ENCODE measurements around the gene CKS1B. TPM values are rescaled to one million over a fixed set of nuclear protein-coding genes. Genes with fewer than 3 reads are reported as not detected.

Gene CKS1B
- total and polyA plus RNA-seq, 9 of the 15 experiments (the other 6 are each of a cell fraction or from before 2014, with no cell fraction given): 215 to 1,103 (median 460) TPM

DNA sequence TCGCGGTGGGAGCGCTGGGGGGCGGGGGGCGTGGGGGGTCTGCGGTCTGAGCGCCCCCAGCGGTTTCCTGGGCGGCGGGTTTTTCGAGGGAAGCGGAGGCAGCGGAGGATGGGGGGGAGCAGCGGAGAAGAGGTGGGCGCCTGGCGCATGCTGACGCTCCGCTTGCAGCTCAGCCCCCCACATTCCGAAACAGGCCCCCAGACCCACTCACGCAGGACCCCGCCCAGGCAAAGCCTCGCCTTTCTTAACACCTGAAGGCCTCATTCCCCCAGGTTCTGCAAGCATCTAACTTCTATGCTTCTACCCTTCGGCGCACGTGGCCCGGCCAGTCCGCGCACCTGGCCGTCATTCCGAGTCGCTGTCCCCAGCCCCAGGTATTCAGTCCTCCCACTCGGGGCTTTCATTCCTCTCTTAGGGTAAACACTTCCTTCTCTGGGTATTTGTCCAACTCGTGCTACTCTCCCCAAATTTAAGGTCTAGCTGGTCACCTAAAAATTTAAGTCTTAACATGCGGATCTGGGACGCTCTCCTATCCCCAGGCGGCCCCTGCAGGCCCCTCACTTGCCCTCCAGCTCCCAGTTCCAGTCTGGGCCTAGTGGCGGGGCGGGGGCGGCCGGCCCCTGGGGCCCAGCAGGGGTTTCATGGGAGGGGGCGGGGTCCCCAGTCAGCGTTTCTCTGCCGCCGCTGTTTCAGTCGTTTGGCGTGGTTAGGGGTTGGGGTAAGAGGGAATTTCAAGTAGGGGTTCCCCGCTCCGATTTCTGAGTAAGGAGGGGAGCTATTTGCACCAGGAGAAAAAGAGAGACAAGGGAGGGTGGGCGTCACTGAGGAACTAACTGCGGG is 25.3 kb downstream of the CKS1B start (continued):
- TF ChIP-seq, protein P1, sequence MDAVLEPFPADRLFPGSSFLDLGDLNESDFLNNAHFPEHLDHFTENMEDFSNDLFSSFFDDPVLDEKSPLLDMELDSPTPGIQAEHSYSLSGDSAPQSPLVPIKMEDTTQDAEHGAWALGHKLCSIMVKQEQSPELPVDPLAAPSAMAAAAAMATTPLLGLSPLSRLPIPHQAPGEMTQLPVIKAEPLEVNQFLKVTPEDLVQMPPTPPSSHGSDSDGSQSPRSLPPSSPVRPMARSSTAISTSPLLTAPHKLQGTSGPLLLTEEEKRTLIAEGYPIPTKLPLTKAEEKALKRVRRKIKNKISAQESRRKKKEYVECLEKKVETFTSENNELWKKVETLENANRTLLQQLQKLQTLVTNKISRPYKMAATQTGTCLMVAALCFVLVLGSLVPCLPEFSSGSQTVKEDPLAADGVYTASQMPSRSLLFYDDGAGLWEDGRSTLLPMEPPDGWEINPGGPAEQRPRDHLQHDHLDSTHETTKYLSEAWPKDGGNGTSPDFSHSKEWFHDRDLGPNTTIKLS (IDR thresholded peaks at IDR 0.05; ENCODE audit: borderline replicate concordance, low read depth): no peak
- TF ChIP-seq ZNF395 (CRISPR knock-in tag; IDR thresholded peaks at IDR 0.05) (0 out of 2 replicates have a peak, but pooled peaks have one; percentile 31), CC2D1A (IDR thresholded peaks at IDR 0.05) (no peak)

DNA sequence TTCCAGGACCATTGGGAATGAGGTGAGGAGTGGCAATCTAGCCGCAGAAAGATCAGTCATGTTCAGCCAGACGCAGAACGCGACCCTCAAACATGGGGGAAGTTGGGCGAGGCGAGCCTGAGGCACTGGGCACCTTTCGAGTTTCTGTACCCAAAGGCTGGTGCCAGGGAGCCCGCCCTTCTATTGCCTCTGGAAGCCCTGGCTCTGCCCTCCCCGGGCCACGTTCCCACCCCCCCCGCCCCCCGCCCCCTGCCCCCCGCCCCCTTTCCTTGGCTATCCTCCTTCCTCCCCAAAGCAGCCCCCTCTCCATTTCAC is 25.9 kb downstream of the CKS1B start:
- Histone ChIP-seq H3K4me3 (peak overlapping the region; percentile 71), H3K27me3 (ENCODE audit: control insufficient read depth in 2 of 2, insufficient read depth in 2 of 2, low read length in 2 of 2) (no peaks in the 10 kb centered on the region), H3K4me1 (replicated peaks in 1 of 2; ENCODE audit: control insufficient read depth in 2 of 2, insufficient read depth in 2 of 2, low read length in 2 of 2) (peaks cover 32 to 60% of the 10 kb centered on the region in 2 experiments), H3K9me3 (replicated peaks; ENCODE audit: control insufficient read depth, insufficient read depth, low read depth, low read length) (no peaks in the 10 kb centered on the region), H3K9ac (ENCODE audit: insufficient read depth in 1 of 2, low read depth in 2 of 2, low read length in 2 of 2) (peak overlapping the region; percentile 90 to 96), H2AFZ (ENCODE audit: low read depth, low read length) (peak overlapping the region; percentile 18; the same call in 1 of the 2 replicates), H3K79me2 (ENCODE audit: control insufficient read depth, insufficient read depth, low read length) (peaks cover 35% of the 10 kb centered on the region), H3K36me3 (ENCODE audit: control insufficient read depth, insufficient read depth, low read length) (peaks cover 11% of the 10 kb centered on the region; the same call in 2 of the 3 replicates), H4K20me1 (replicated peaks; ENCODE audit: control insufficient read depth, insufficient read depth, low read length) (no peaks in the 10 kb centered on the region), H3K27ac (ENCODE audit: extremely low read depth, low read depth, low read length) (peak overlapping the region; percentile 97), H3K9me1 (ENCODE audit: control insufficient read depth, insufficient read depth, low read length) (no peaks in the 10 kb centered on the region), H3K4me2 (ENCODE audit: insufficient read depth, low read length) (peak overlapping the region; percentile 98)
- no peak for ATAC-seq
- TF ChIP-seq GABPA (tag; conservative IDR thresholded peaks at IDR 0.05; ENCODE audit: low read depth): 0 out of 2 replicates have a peak, but pooled peaks have one; percentile 2
- TF ChIP-seq ZNF197 (CRISPR knock-in tag; IDR thresholded peaks at IDR 0.05; ENCODE audit: low read depth): peak; percentile 5; the same call in 1 of the 2 replicates
- TF ChIP-seq ZNF124 (CRISPR knock-in tag; IDR thresholded peaks at IDR 0.05): no peak
- TF ChIP-seq, protein P2, sequence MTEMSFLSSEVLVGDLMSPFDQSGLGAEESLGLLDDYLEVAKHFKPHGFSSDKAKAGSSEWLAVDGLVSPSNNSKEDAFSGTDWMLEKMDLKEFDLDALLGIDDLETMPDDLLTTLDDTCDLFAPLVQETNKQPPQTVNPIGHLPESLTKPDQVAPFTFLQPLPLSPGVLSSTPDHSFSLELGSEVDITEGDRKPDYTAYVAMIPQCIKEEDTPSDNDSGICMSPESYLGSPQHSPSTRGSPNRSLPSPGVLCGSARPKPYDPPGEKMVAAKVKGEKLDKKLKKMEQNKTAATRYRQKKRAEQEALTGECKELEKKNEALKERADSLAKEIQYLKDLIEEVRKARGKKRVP (CRISPR knock-in tag; IDR thresholded peaks at IDR 0.05): peak; percentile 48; the same call in 1 of the 2 replicates
- peak; percentile 67 for TF ChIP-seq CHD1 (IDR thresholded peaks at IDR 0.05; ENCODE audit: low read length)
- no peak for TF ChIP-seq ZNF253 (CRISPR knock-in tag; conservative IDR thresholded peaks at IDR 0.05)
- TF ChIP-seq HNRNPL (IDR thresholded peaks at IDR 0.05; ENCODE audit: low read depth, low read length): peak; percentile 70; the same call in 1 of the 2 replicates
- no TSS peak for BruUV-seq (replicated peaks)
- ChIA-PET CTCF (ENCODE audit: low intra/inter-chr PET ratio) (interaction anchor here (0.7 to 1.6 kb wide), 4 partner anchors 17 to 1489 kb away, joined by 3 to 6 read pairs (median 5); partner anchors contain the start of gene PYGO2), POLR2A (interaction anchor here (0.6 to 8.2 kb wide), 12 partner anchors 11 to 1073 kb away, joined by 3 to 80 read pairs (median 4); partner anchors contain the start of genes FLAD1 and SHC1)
- no peak for DNase-seq (ENCODE audit: extremely low read depth in 1 of 4, low spot score in 3 of 4)
- WGBS (ENCODE audit: insufficient coverage, low coverage, missing lambda C conversion rate): 6% methylated on average over 3 of the region's 13 CpGs
- FAIRE-seq: no peak
- in situ Hi-C loops (cut with MboI): no loop called here
- intact Hi-C loops (cut with micrococcal nuclease): loop anchor here (2.0 to 5.0 kb wide), 4 partner anchors 40 to 443 kb away; partner anchors contain the start of genes EFNA3, PYGO2 and UBE2Q1
